ENCODE data around the gene CFAP46.

Gene CFAP46

GRCh38 chr10:132806561-132807003 lies 135.8 kb downstream of the CFAP46 start:
- no peaks in the 10 kb centered on the region for H3K9me3 ChIP-seq (ENCODE audit: severe bottlenecking)
- H3K4me3 ChIP-seq (ENCODE audit: low read depth, low read length) = no peak overlapping the region
- no peak overlapping the region for H3K27ac ChIP-seq
- DNase-seq = no peak
- H3K36me3 ChIP-seq = no peaks in the 10 kb centered on the region
- no peak for TF ChIP-seq CTCF (IDR thresholded peaks at IDR 0.05; ENCODE audit: low read depth, low read length)
- H3K27me3 ChIP-seq (ENCODE audit: insufficient read depth, low read depth, severe bottlenecking) = no peaks in the 10 kb centered on the region

- Histone ChIP-seq H3K36me3 (no peaks in the 10 kb centered on the region), H3K27me3 (ENCODE audit: insufficient read depth, low read depth, severe bottlenecking) (no peaks in the 10 kb centered on the region), H3K9me3 (ENCODE audit: severe bottlenecking) (no peaks in the 10 kb centered on the region), H3K4me3 (ENCODE audit: low read depth, low read length) (no peak overlapping the region), H3K27ac (no peak overlapping the region)
- TF ChIP-seq CTCF (IDR thresholded peaks at IDR 0.05; ENCODE audit: low read depth, low read length) = no peak
- no peak for DNase-seq
These were observed 136.3 kb downstream of the CFAP46 start for GRCh38 chr10:132806110-132806509.

- Histone ChIP-seq H3K36me3 (no peaks in the 10 kb centered on the region), H3K9me3 (ENCODE audit: severe bottlenecking) (no peaks in the 10 kb centered on the region), H3K27me3 (ENCODE audit: insufficient read depth, low read depth, severe bottlenecking) (no peaks in the 10 kb centered on the region), H3K4me3 (ENCODE audit: low read depth, low read length) (no peak overlapping the region), H3K27ac (no peak overlapping the region)
- TF ChIP-seq CTCF (IDR thresholded peaks at IDR 0.05; ENCODE audit: low read depth, low read length) = no peak
- DNase-seq = no peak
These were observed 136.8 kb downstream of the CFAP46 start for GRCh38 chr10:132805599-132805998.

GRCh38 chr10:132804785-132805426 lies 137.5 kb downstream of the CFAP46 start:
- no peak overlapping the region for H3K4me3 ChIP-seq (ENCODE audit: low read depth, low read length)
- no peaks in the 10 kb centered on the region for H3K9me3 ChIP-seq (ENCODE audit: severe bottlenecking)
- no peaks in the 10 kb centered on the region for H3K27me3 ChIP-seq (ENCODE audit: insufficient read depth, low read depth, severe bottlenecking)
- H3K27ac ChIP-seq = no peak overlapping the region
- TF ChIP-seq CTCF (IDR thresholded peaks at IDR 0.05; ENCODE audit: low read depth, low read length) = no peak
- no peak for DNase-seq
- no peaks in the 10 kb centered on the region for H3K36me3 ChIP-seq

GRCh38 chr10:132804287-132804686 lies 138.1 kb downstream of the CFAP46 start:
- DNase-seq = no peak
- H3K9me3 ChIP-seq (ENCODE audit: severe bottlenecking) = no peaks in the 10 kb centered on the region
- no peak for TF ChIP-seq CTCF (IDR thresholded peaks at IDR 0.05; ENCODE audit: low read depth, low read length)
- no peaks in the 10 kb centered on the region for H3K27me3 ChIP-seq (ENCODE audit: insufficient read depth, low read depth, severe bottlenecking)
- H3K27ac ChIP-seq = no peak overlapping the region
- no peaks in the 10 kb centered on the region for H3K36me3 ChIP-seq
- H3K4me3 ChIP-seq (ENCODE audit: low read depth, low read length) = no peak overlapping the region
